HG03469 (cell line): ENCODE data around the gene GPR171.

Experiments
- ATAC-seq: cut with Tn5 transposase; IDR thresholded peaks from one replicate; pipeline ENCODE4 v1.9.1; 2021; ENCODE audit warnings: mild to moderate bottlenecking, moderate library complexity, moderate number of reproducible peaks; ENCODE audit not compliant: unreplicated experiment

GPR171 gene

DNA sequence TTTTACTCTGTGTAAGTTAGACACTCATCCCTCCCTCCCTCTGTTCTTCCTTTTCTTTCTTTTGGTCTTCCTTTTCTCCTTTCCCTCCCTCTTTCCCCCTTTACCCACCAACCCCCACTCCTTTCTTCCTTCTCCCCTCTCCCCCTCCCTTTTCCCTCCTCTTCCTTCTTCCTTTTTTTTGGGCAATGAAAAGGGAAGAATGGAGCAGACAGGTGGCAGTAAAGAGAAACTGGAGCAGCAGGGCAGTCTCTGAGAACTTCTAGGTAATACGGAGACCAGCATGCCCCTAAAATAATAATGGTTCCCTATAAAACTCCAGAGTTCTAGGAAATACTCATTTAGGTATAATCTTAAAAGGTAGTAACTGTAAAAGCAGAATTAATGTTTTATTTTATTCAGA, 11.4 kb upstream of the GPR171 start:
- no peak for ATAC-seq

DNA sequence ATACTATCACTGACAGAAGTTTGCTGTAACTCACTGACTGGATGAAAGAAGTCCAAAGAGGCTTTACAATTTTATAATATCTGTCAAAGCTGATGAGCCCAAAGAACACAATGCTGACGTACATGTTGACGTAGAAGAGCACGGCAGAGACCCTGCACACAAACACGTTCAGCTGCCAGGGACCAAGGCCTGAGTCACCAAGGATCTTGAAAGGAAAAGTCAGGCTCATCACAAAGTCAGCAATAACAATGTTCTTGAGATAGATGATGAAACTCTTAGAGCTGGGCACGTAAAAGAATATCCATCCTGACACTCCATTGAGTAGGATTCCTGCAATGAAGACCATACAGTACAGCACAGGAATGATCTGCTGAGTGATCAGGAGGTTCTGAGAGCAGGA, 10.9 kb upstream of the GPR171 start:
- ATAC-seq, result no peak

DNA sequence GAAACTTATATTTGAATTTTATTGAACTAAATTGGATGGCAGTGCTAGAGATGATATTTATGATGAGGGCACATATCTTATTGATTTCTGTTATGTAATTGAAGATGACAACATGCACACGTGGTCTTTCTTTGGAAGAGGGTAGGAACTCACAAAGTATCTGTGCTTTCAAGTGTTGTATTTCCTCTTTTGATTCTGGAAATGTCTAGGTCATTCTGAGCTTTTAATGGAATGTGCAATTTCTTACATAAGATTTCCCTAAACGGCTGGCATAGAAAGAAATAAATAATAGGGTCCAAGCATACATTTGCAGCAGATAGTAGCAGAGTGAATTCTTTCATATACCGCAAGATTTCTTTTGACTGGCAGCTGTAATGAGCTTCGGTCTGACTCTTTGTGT, 10.1 kb upstream of the GPR171 start:
- ATAC-seq, result no peak

DNA sequence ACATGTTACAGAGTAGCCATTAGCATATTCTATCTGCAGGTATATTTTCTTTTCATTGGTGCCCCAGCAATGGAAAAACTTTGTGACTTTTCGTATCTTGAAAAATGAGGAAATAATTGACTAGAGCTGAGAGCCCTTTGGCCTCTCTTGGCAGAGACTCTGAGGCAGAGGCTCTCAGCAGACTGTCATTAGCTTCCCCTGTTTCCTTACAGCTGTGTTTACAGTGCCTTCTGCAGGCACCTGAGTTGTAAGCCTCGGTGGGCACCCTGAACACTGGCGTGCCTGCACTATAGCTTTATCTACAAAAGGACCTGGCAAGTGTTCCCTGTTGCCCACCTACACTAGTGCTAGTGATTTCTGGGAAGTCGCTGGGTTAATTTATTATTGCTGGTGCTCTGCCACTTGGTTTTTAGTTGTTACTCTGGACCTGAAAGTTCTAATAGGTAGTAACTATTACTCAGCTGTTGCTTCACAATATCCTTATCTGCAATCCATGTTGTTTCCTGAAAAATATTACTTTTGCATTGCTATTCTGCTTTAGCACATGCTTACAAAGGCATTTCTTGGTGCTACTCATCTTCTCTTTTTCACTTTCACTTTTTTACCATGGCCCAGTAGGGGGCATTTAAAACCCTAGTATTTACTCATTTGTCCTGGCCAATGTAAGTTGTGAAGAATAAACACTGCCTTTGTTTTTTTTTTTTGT, 7.8 kb upstream of the GPR171 start:
- ATAC-seq, result peak; percentile 34

DNA sequence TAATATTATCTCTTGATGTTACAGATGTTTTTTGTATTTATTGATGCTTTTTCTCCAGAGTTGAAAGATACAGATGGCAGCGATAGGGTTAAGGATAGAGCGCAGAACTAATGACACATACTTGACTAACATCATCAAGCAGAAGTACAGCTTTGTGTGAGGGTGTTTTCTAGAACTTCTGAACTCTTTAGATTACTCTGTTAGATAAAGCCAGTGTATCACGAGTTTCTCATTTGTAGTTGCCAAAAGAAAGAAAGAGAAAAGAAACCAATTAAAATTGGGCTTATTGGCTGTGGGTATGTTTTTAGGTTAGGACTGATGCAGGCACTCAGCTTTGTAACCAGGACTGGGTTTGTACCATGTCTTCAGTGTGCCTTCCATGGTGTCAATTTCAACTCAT, 6.6 kb upstream of the GPR171 start:
- no peak for ATAC-seq

DNA sequence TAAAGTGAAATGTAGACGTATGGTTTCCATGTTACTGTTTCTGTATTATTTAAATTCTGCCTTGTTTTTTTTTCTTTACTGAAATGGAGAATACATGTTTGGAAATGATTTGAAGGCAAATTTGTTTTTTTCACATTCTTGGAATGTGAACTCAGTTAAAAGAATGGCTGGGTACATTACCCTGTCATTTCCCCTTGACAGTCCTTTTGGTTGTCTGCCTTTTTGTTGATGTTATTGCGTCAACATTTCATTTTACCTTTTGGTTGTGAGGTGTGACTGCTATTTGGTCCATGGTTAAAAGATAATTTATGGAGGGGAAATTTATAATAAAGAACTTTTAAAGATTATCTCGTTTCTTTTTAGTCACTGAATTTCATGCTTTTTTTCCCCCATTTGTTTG, 3.2 kb upstream of the GPR171 start:
- ATAC-seq, result no peak

DNA sequence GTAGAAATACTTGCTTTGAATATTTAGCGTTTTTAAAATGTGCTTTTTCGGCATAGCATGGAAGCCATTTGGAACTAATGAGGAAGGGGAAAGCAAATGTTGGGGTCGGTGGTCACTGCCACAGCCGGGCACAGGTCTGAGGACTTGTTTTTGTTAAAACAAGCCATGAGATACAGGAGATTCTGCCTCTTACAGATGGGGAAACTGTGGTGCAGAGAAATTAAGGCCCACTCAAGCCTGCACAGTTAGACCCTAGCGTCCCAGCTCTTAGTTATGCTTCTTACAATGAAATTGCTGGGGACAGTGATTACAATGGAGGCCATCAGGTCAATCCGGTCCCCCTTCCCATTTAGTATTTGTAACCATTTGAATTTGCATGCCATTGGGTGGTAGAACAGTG, 2.5 kb upstream of the GPR171 start:
- ATAC-seq, result no peak

DNA sequence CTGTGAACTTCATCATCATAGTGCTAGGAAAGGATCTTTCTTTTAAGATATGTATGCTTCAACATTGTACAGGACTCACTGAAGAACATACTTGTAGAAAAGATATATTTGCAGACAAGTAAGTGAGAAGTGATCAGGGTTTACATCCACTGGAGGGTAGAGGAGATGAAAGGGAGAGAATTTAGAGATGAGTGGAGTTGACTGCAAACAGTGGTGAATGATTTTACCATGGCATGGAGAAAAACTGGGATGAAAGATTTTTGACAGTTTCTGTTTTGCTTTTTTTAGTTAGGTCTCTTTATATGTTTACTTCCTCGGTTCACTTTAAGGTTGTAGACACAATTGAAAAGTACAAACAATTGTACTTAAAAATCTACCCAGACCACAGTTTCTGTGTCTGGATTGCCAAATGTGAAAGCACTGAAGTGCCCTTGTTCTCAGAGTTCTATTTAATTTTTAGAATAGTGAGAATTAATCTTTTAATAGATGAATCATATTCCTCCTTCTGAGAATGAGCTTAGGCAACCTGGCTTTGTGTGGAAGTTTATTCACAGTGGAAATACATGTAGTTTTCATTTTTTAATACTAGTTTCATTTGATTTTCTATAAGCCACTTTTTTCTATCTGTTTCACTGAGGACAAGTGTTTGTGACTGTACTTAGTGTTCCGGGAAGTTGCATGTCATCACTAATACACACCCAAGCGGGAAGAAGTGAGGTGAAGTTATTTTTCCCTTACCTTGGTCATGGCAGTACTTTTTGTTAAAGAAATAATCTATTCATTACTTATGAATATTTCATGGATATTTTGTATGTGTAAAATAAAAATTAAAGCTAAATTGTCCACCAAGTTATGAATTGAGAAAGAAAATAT, 1.8 kb upstream of the GPR171 start:
- ATAC-seq, result no peak

DNA sequence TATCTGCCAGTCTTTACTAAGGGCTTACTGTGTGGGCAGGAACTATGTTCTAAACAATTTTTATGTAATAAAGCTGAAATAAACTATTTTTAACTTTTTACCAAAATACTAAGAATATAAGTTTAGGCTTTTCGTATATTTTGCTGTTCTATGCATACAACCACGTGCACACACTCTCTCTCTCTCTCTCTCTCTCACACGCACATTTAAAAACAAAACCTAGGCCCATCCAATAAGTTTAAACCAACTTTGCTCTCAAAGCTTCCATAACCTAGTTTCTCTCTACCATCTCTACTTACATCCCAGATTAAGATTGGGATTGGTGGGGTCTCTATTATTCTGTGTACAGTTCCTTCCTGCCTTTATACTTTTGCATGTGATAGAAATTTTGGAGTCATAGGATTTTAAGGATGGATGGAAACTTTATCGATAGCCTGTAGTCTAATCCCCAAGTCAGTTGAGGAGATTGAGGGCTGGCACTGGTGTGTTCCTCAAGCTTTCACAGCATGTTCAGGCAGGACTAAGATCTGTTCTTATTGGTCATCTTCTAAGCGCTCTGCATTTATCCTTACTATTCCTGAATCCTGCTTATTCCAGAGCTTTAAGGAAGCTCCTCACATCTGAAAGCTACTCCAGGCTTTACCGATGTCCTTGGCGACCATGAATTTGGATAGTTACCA, 1.8 kb downstream of the GPR171 start:
- no peak for ATAC-seq

DNA sequence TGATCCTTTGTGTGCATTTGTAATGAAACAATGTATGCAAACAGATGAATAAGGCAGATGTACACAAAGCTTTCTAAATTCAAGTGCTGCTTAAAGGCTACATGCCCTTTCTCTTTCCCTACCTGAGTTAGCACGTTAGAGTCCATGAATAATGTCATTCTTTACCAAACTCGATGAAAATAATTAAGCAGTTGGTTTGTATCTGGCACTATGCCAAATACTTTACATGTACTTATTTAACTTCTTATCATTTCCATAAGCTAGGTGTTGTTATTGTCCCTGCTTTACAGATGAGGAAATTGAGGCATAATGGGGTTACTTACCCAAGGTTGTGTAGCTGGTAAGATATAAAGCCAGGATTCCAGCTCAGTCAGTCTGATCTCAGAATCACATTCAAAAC, 2.4 kb downstream of the GPR171 start:
- ATAC-seq, result no peak

DNA sequence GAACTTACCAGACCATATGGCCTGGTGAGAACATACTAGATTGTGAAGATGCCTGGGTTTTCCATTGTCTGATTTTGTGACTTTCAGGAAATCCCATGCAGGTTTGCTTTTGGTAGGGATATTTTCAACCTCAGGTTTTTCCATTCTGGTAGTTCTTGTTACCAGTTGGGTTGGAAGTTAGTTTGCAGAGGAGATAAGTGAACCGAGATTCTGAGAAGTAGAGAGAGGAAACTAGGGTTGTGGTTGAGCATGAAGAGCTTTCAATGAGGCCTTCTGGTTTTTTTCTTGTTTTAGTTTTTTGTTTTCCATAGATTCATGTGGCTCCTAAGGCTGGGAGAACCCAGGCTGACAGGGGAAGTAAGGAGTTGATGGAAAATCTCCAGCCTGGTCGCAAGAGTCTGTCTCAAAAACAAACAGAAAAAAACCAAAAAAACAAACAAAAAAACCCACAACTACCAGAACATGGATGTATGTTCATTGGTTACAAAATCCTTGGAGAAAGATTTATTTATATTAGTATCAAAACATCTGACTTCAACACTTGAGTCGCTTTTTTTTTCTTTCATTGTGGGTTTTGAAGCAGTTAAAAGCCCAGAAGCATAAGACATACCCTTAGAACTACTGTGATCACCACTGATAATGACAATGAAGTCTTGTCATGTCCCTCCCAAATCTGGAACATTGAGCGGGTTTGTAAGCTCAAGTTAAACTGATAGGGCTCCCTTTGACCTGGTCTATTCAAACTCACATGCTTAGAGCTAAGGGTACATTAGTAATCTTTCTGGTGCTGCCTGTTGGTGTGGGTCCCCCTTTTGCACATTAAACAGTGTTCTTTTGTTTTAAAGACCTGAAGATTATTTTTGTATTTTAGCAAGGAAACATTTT, 3.2 kb downstream of the GPR171 start:
- ATAC-seq, result no peak

DNA sequence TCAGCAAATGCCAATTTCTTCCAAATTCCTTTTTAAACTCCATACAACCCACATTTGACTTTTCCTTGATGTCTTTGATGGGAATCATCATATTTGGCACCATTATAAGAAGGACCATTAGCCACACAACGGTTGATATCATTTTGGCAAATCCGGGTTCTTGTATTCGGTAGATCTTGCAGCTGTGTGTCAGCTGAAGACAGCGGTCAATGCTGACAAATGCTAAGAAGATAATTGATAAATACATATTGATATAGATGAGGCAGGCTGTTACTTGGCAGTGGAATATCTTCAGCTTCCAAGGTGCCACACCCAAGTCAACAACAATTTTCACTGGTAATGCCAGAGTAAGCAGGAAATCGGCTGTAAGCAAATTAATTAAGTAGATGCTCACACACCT, 4.2 kb downstream of the GPR171 start:
- ATAC-seq, result no peak

DNA sequence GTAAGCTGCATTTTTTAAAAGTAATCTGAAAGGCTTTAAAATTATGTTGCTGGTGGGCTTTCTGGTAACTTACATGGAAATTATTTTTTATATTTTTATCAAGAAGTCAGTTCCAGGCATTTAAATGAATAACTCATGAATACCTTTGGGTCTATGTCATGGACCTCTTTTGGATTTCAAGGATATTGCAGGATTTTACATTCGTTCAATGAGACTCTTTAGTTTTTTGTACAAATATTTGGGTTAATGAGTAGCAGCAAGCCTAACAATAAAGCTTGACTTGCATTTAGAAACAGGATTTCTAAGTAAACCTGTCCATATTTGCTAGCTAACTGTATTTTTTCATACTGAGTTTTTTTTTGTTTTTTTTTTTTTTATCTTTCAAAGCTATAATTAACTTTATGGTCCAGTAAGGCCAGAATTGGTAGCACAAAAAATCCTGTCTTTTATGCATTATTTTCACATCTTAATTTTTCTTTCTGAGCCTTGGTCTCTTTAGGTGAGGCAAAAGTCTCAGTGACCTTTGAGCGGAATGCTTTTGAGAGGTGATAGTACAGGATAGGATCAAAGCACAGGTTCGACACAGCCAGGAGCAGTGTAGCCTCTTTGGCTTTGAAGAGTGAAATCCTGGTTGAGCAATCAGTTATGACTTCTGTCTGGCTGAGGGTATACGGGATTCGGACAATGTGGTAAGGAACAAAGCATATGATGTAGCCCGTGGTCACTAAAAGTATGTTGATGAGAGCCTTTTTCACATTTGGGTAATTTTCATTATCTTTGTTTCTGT, 4.8 kb downstream of the GPR171 start:
- ATAC-seq, result no peak

DNA sequence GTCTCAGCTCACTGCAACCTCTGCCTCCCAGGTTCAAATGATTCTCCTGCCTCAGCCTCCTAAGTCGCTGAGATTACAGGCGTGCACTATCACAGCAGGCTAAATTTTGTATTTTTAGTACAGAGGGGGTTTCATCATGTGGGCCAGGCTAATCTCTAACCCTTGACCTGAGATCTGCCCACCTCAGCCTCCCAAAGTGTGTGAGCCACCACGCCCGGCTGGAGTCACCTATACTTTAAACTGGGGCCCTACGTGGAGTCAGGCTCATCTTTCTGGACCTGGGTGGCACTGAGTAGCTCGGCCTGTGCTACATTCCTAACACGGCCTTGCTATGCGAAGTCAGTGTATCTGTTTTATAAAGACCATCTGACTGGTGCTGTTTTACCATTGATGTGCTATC, 5.8 kb downstream of the GPR171 start:
- no peak for ATAC-seq

DNA sequence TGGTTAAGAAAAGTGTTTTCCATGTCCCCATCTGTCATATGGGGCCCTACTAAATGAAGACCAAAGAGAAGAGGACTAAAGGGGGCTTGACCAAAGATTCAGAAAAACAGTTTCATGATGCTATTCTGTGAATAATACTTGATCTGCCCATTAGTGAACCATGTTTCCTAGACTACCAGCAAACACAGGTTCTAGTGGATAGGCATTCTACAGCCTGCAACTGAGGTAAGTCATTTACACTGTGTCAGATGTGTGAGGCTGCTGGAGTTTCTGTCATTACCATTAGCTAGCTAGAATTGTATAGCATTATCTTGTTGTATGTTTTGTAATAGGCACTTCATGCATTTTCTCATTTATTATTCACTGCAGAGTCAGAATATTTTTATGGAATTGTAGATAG, 6.6 kb downstream of the GPR171 start:
- ATAC-seq, result no peak

DNA sequence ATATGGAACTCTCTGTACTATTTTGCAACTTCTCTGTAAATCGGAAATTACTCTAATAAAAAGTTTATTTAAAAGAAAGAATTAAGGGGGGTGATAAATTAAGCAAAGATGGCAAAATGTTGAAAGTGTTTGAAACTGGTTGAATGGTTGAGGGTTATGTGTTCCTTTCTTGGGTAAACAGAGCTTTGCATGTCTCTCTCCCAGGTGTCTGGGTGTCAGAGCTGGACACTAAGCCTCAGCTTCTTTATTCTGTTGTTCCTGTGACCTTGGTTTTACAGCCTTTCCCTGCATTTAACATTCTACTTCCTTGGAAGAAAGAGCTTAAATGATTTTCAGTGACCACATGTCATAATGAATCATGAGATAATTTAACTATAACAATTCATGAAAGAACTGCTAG, 7.2 kb downstream of the GPR171 start:
- ATAC-seq, result no peak

DNA sequence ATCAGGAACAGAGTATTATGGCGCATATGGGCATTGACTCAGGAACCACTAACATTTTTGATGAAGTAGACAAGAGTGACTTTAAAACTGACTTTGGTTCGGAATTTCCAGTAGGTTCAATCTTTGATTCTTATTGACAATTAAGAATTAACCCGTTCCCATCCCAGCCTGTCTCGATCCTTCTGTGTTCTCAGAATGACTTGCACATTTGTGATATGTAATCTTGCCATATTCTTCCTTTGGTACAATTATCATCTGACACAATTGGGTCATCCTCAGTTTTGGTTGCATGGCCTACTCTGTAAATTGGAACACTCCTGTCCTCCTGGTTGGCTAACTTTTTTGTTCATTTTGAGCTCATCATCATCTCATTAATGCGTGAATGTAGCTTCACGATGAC, 10.5 kb downstream of the GPR171 start:
- no peak for ATAC-seq

DNA sequence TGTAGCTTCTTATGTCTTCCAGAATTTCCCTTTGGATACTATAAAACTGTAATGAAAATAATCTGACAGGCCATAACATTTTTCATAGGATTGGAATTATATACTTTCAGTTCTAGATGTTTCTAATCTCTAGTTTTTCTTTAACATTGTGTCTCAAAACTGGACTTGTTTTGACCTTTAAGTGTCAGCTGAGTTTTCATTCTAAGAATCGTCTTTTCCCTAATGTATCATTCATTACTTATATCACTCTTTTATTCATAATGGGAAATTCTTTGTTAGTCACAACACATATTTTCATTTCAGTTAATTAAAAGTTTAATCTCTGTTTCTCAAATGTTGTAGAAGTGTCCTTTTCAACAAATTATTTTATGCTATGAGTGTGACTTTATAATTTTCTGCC, 11.9 kb downstream of the GPR171 start:
- no peak for ATAC-seq

DNA sequence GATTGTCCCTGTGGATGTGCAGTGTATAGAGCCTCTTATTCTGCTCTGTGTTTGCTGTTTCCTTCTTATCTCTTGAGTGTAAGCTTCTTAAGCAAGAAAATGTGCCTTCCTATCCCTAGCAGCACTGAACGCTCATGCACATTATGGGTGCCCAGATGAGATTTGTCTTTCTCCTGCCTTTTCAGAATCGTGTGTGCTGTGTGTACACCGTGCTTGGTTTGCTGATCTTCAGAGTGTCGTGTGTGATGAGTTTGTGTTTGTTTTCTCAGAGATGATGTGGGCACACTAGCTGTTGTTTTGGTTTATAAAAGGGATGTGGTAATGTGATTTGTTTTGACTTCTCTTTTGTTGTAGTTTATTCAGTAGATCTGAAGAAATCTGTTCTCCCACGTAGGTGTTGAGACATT, 19.7 kb downstream of the GPR171 start:
- no peak for ATAC-seq
